Neural cell (in vitro differentiated cells): Measurements from ENCODE around the gene COBL. TPM values are rescaled to one million over a fixed set of nuclear protein-coding genes. Genes with fewer than 3 reads are reported as not detected.
A peak's percentile ranks its signal among the peaks of the same experiment; 100 is the strongest.

Experiments used
- H2AFZ ChIP-seq: fragments of 200-600, 300-800 bp; sonication (generic), shearing (Covaris generic); 2 replicates; pipeline ENCODE4 v1.6.0; 2014; ENCODE audit warnings: low read depth, mild to moderate bottlenecking, antibody characterized with exemption, low read length, moderate library complexity
- H3F3A ChIP-seq: fragments of 200-600 bp; shearing (Covaris generic); 2 replicates; pipeline ENCODE4 v1.6.1; 2016; ENCODE audit warnings: mild to moderate bottlenecking, moderate library complexity, mixed read lengths, antibody characterized with exemption, low read length; ENCODE audit not compliant: insufficient read depth, poor library complexity, severe bottlenecking
- H3K27ac ChIP-seq: fragments of 200-600, 300-800 bp; sonication (generic), shearing (Covaris generic); 2 replicates; pipeline ENCODE4 v1.5.1; 2014; ENCODE audit warnings: mild to moderate bottlenecking, low read length, moderate library complexity
- H3K27me3 ChIP-seq: fragments of 300-800, 200-600 bp; sonication (generic), shearing (Covaris generic); 2 replicates; pipeline ENCODE4 v1.6.0; 2014; ENCODE audit warnings: mild to moderate bottlenecking, low read depth, low read length, moderate library complexity; ENCODE audit not compliant: insufficient read depth
- H3K36me3 ChIP-seq: fragments of 300-800, 200-600 bp; sonication (generic), shearing (Covaris generic); 2 replicates; pipeline ENCODE4 v1.5.1; 2014; ENCODE audit warnings: mild to moderate bottlenecking, antibody characterized with exemption, low read length, moderate library complexity; ENCODE audit not compliant: insufficient read depth
- H3K4me2 ChIP-seq: fragments of 300-800, 200-600 bp; sonication (generic), shearing (Covaris generic); 2 replicates; pipeline ENCODE4 v1.6.0; 2014; ENCODE audit warnings: mild to moderate bottlenecking, low read length
- H3K4me3 ChIP-seq: fragments of 300-800, 200-600 bp; sonication (generic), shearing (Covaris generic); 2 replicates; pipeline ENCODE4 v1.5.1; 2014; ENCODE audit warnings: mild to moderate bottlenecking, low read length, moderate library complexity
- H3K79me2 ChIP-seq: fragments of 200-600 bp; shearing (Covaris generic); replicated peaks from 2 replicates; pipeline ENCODE4 v1.6.0; 2014; ENCODE audit warnings: mild to moderate bottlenecking, low read length, moderate library complexity; ENCODE audit not compliant: insufficient read depth
- H3K9ac ChIP-seq: fragments of 300-800, 200-600 bp; sonication (generic), shearing (Covaris generic); 2 replicates; pipeline ENCODE4 v1.6.1; 2016; ENCODE audit warnings: mild to moderate bottlenecking, low read length, mixed read lengths
- H3K9me2 ChIP-seq: fragments of 200-600 bp; shearing (Covaris generic); 2 replicates; pipeline ENCODE4 v1.6.1; 2016; ENCODE audit warnings: mild to moderate bottlenecking, low read length, mixed read lengths; ENCODE audit not compliant: insufficient read depth
- H3K9me3 ChIP-seq: fragments of 200-600, 300-800 bp; sonication (generic), shearing (Covaris generic); 2 replicates; pipeline ENCODE4 v1.6.1; 2016; ENCODE audit warnings: mild to moderate bottlenecking, mixed run types, low read length, moderate library complexity, mixed read lengths
- H4K20me1 ChIP-seq: fragments of 200-600 bp; shearing (Covaris generic); 2 replicates; pipeline ENCODE4 v1.6.1; 2016; ENCODE audit warnings: mild to moderate bottlenecking, mixed run types; ENCODE audit not compliant: insufficient read depth
- CTCF ChIP-seq: fragments of 450-650 bp; IDR thresholded peaks from 2 replicates; pipeline ENCODE4 v1.5.1; 2014; ENCODE audit warnings: antibody characterized with exemption, mild to moderate bottlenecking, moderate library complexity; ENCODE audit not compliant: poor library complexity, severe bottlenecking
- EP300 ChIP-seq: fragments of 450-650 bp; conservative IDR thresholded peaks from 2 replicates; pipeline ENCODE4 v1.6.1; 2014; ENCODE audit warnings: antibody characterized with exemption, mild to moderate bottlenecking, moderate library complexity; ENCODE audit not compliant: poor library complexity, severe bottlenecking
- EZH2 ChIP-seq: fragments of 200-600, 300-800 bp; shearing (Covaris generic), sonication (generic); IDR thresholded peaks from 2 replicates; pipeline ENCODE4 v1.6.1; 2014; ENCODE audit warnings: antibody characterized with exemption, low read length, borderline replicate concordance, mild to moderate bottlenecking; ENCODE audit not compliant: insufficient read depth, poor library complexity, severe bottlenecking
- MXI1 ChIP-seq: fragments of 450-650 bp; conservative IDR thresholded peaks from 2 replicates; pipeline ENCODE4 v1.6.1; 2014; ENCODE audit warnings: antibody characterized with exemption, mild to moderate bottlenecking; ENCODE audit not compliant: poor library complexity, severe bottlenecking
- POLR2AphosphoS5 ChIP-seq: IDR thresholded peaks from 2 replicates; pipeline ENCODE4 v1.6.1; 2012
- RAD21 ChIP-seq: fragments of 450-650 bp; conservative IDR thresholded peaks from 2 replicates; pipeline ENCODE4 v1.6.1; 2014; ENCODE audit warnings: antibody characterized with exemption, mild to moderate bottlenecking, moderate library complexity
- SMC3 ChIP-seq: fragments of 450-650 bp; conservative IDR thresholded peaks from 2 replicates; pipeline ENCODE4 v1.6.1; 2014; ENCODE audit warnings: antibody characterized with exemption, mild to moderate bottlenecking, moderate library complexity; ENCODE audit not compliant: poor library complexity
- TAF1 ChIP-seq: IDR thresholded peaks from 2 replicates; pipeline ENCODE4 v1.6.1; 2012; ENCODE audit warnings: low read depth
- polyA plus RNA-seq: library from polyadenylated mRNA; depleted of rRNA; stranded (reverse); fragments of >200 nt; gene quantifications from 2 replicates; pipeline ENCODE4 v1.2.3, GENCODE V29; 2014
- TF ChIP-seq, protein P1 (sequence below): IDR thresholded peaks from 2 replicates; pipeline ENCODE4 v1.6.1; 2012; ENCODE audit warnings: borderline replicate concordance

Gene COBL
- polyA plus RNA-seq, 1 donor from 2014 or later, result 0.12 TPM

DNA sequence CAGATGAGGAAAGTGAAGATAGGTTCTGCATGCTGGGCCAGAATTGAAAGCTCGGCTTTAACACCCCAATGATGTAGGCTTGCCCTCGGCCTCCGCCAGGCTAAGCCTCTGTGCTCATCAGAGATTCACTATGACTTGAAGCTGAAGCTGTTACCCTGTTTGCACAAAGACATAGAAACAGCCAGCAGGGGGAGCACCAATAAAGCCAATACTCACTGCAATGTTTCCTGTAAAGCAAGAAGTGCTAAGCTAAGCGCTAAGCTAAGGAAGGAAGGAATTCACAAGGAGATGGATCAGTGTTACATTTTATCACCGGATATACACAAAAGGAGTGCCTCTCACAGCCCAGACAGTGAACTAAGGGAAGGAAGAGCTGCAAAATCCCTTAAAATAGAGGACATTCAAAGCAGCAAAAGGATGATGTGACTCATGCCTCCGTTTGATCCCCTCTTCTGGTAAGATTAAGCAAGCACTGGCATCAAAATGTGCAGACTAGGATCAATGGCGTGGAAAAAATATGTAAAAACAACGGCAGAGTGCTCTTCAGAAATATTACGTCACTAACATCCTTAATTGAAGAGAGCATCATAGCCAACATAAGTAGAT is 153.8 kb downstream of the COBL start:
- Histone ChIP-seq H3F3A (no peaks in the 10 kb centered on the region), H3K4me3 (no peak overlapping the region), H3K27ac (no peak overlapping the region), H4K20me1 (no peaks in the 10 kb centered on the region), H3K9me2 (no peaks in the 10 kb centered on the region), H3K36me3 (no peaks in the 10 kb centered on the region), H2AFZ (no peak overlapping the region), H3K79me2 (no peaks in the 10 kb centered on the region), H3K9ac (no peak overlapping the region), H3K27me3 (no peaks in the 10 kb centered on the region), H3K9me3 (no peaks in the 10 kb centered on the region), H3K4me2 (no peak overlapping the region)
- TF ChIP-seq RAD21 (peak; percentile 87), POLR2AphosphoS5 (no peak), EP300 (no peak), SMC3 (peak; percentile 96), EZH2 (no peak), TAF1 (no peak), MXI1 (no peak), CTCF (peak; percentile 93)
- TF ChIP-seq, protein P1, sequence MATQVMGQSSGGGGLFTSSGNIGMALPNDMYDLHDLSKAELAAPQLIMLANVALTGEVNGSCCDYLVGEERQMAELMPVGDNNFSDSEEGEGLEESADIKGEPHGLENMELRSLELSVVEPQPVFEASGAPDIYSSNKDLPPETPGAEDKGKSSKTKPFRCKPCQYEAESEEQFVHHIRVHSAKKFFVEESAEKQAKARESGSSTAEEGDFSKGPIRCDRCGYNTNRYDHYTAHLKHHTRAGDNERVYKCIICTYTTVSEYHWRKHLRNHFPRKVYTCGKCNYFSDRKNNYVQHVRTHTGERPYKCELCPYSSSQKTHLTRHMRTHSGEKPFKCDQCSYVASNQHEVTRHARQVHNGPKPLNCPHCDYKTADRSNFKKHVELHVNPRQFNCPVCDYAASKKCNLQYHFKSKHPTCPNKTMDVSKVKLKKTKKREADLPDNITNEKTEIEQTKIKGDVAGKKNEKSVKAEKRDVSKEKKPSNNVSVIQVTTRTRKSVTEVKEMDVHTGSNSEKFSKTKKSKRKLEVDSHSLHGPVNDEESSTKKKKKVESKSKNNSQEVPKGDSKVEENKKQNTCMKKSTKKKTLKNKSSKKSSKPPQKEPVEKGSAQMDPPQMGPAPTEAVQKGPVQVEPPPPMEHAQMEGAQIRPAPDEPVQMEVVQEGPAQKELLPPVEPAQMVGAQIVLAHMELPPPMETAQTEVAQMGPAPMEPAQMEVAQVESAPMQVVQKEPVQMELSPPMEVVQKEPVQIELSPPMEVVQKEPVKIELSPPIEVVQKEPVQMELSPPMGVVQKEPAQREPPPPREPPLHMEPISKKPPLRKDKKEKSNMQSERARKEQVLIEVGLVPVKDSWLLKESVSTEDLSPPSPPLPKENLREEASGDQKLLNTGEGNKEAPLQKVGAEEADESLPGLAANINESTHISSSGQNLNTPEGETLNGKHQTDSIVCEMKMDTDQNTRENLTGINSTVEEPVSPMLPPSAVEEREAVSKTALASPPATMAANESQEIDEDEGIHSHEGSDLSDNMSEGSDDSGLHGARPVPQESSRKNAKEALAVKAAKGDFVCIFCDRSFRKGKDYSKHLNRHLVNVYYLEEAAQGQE, result no peak

DNA sequence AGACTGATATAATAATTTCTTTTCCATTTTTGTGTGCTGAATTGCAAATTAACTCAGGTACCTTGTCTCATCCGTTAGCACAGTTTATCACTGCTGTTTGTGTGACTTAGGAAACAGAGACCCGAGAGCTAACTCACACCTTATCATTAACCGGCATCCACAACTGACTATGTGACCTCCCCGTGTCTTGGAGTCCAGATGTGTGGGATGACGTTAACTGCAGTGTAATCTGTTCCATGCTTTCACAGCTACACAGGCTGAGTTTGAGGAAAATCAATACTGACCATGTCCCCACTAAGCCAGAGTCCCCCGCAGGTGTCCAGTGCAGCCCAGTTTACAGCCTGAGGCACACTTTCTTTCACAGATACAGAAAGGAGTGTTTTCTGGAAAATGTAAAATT is 154.7 kb downstream of the COBL start:
- Histone ChIP-seq H2AFZ (no peak overlapping the region), H3K4me2 (no peak overlapping the region), H3K4me3 (no peak overlapping the region), H3K9me3 (no peaks in the 10 kb centered on the region), H3K9me2 (no peaks in the 10 kb centered on the region), H3K27me3 (no peaks in the 10 kb centered on the region), H3K27ac (no peak overlapping the region), H3F3A (no peaks in the 10 kb centered on the region), H3K79me2 (no peaks in the 10 kb centered on the region), H3K36me3 (no peaks in the 10 kb centered on the region), H3K9ac (no peak overlapping the region), H4K20me1 (no peaks in the 10 kb centered on the region)
- TF ChIP-seq SMC3 (no peak), CTCF (no peak), EP300 (no peak), MXI1 (no peak), POLR2AphosphoS5 (no peak), TAF1 (no peak), RAD21 (no peak), EZH2 (no peak)
- TF ChIP-seq, protein P1, result no peak
